GM18909 (cell line): ENCODE data around the gene PUSL1.
"Not testable (repeated sequence)": the region's sequence is repeated elsewhere in the genome, so short reads cannot be mapped to it uniquely, and the experiment has no call there.

Experiments used
- ATAC-seq: cut with Tn5 transposase; IDR thresholded peaks from one replicate; pipeline ENCODE4 v1.9.1; 2021; ENCODE audit warnings: mild to moderate bottlenecking; ENCODE audit not compliant: unreplicated experiment, poor library complexity

Gene PUSL1

DNA sequence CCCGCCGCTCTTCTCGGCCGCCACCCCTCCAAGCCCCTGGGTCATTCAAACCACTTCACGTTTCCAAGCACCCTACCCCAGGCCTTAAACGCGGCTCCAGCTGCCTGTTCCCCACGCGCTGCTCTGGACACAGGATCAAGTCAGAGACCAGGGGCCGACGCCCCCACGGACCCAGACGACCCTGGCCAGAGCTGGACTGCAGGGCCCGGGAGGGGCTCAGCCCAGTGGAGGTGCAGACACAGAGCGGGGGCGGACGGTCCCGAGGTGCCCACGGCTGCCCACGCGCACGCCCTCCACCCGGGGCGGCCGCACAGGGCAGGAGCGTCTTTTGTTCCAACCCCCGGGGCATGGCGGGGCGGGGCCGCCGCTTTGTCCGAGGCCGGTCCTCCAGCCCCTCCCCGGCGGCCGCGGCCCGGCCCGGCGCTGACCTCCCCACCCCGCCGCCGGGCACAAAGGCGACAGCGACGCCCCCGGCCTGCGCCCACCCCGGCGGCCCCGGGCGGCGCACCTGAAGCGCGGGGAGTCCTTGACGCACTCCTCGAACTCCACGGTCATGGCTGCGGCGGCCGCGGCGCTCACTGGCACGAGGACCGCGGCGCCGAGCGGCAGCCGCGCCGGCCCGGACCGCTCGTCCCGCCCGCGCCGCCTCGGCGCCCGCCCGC, 1.0 kb upstream of the PUSL1 start:
- peak; percentile 8 for ATAC-seq

DNA sequence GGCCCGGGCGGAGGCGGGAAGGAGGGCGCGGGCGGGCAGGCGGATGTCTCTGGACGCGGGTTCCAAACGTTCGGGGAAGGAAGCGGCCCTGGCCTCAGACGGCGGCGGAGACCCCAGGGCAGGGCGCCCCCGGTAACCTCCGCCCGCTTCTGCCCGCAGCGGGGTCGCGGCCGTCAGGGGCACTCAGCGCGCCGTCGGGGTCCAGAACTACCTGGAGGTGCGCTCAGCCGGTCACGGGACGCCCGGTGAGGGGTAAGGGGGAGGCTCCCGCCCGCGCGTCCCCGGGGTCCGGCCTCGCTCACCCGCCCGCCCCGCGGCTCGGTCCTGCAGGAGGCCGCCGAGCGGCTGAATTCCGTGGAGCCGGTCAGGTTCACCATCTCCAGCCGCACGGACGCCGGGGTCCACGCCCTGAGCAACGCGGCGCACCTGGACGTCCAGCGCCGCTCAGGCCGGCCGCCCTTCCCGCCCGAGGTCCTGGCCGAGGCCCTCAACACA, 406 bp downstream of the PUSL1 start:
- ATAC-seq = peak; percentile 2

DNA sequence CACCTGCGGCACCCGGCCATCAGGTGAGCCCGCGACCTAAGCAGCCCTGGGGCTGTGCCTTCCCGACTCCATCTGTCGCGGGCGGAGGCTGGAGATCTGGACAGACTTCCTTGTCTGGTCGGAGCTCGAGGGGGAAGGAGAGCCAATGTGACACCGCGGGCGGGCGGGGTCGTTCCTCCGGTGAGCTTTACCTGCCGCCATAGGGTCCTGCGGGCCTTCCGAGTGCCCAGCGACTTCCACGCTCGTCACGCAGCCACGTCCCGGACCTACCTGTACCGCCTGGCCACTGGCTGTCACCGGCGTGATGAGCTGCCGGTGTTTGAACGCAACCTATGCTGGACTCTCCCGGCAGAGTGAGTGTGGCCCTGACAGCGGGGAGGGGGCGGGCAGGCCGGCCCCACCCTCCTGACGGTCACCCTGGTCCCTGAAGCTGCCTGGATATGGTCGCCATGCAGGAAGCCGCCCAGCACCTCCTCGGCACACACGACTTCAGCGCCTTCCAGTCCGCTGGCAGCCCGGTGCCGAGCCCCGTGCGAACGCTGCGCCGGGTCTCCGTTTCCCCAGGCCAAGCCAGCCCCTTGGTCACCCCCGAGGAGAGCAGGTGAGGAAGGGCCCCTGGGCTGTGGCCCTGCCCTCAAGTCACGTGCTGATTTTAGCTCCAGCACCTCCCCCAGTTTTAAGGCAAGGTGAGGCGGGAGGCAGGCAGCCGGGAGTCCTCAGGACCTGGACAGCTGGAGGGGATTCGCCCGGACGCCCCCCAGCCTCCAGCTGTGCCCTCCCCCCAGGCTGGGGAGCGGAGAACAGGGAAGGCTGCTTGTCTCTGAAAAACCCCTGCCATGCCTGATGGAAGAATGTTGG, 1.1 kb downstream of the PUSL1 start:
- no peak for ATAC-seq

DNA sequence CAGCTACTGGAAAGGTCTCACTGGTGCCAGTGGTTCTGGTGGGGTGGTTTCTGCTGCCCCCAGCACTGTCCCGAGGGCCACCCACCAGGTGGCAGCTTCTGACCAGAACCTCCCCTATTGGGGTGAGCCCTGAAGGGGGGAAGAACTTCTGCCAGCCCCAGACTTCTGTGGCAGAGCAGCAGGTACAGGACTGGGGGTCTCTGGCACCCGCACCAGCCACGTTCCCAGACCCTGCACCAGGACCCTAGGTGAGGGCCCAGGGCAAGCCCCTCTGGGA, 1.6 kb downstream of the PUSL1 start:
- ATAC-seq = no peak

DNA sequence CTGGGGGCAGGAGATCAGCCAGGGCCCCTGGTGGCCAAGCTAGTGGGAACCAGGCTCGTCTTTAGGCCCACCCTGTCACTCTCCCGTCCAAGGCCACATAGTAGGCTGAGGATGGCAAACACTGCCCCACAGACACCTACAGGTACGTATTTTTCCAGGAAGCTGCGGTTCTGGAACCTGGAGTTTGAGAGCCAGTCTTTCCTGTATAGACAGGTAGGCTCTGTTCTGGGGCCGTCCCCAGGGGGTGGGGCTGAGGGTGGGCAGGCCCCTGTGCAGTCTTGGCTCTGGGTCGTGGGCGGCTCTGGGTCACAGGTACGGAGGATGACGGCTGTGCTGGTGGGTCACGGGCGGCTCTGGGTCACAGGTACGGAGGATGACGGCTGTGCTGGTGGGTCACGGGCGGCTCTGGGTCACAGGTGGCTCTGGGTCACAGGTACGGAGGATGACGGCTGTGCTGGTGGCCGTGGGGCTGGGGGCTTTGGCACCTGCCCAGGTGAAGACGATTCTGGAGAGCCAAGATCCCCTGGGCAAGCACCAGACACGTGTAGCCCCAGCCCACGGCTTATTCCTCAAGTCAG, 2.2 kb downstream of the PUSL1 start:
- ATAC-seq = no peak

DNA sequence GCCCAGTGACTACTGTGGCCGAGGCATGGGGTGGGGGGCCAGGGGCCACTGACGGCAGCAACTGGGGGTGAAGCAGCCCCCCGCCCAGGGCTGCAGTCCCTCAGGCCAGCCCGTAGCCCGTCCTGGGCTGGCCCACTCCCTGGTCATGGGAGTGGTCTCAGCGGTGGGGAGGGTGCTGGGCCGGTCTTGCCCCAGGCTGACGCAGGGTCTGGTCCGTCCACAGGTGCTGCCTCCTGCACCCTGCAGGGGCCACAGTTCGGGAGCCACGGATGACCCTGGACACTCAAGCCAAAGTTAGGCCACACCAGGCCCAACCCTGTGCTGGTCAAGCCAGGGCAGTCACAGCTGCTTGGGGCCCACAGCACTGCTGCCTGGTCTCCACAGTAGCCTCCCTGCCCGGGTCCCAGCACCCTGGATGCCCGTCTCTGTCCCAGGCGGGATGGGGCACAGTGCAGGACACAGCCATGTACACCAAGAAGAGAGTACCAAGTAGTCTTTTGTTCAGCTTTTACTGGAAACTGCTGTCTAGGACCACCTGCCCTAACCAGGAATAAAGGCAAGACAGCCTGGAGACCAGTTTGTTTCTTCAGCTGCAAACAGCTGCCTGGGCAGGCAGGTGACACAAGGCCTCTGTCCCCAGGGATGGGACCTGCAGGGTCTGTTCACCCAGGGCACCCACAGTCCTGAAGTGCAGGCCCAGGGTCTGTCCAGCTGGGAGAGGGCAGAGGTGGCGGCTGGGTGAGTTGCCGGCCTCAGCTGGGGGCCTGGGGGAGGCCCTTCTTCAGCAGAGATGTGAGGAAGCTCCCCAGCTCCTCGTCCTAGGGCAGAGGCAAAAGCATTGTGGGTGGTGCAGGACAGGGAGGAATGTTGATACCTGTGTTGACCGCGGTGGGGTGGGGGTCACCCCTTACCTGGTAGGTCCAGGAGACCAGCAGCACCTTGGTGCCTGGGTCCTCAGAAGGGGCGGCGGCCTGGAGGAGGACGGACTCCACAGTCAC, 3.0 kb downstream of the PUSL1 start:
- no peak for ATAC-seq

DNA sequence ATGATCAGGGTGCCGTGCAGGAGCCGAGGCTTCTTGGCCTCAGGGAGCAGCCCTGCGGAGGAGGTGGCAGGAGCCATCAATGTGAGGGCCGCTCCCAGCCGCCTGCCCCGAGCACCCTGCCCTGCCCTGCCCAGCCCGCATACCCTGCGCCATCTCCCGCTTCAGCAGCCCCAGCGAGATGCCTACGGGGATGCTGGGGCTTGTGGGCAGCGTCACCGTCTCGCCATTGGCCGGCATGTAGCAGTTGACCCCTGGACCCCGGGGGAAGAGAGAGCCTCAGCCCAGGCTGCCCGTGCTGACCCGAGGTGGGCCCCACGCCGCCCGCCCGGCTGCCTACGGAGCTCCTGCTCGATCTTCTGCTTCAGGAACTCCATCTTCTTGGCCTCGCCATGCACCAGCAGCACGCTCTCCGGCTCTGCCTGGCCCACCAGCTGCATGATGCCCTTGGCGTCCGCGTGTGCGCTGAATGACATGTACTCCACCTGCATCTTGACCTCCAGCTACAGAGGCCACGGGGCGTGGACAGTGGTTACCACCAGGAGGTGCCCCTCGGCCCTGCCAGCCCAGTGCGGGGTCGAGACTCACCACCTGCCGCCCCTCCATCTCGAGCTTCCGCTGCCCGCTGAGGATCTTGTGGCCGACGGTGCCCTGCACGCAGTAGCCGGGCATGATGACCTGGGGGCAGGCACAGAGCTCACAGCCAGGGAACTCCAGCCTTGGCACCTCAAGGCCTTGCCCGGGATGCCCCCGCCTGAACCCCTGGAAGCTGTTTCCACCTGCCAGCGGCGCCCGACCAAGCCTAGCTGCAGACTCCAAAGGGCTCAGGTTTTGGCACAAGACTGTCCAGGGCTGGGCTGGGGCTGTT, 4.3 kb downstream of the PUSL1 start:
- no peak for ATAC-seq

DNA sequence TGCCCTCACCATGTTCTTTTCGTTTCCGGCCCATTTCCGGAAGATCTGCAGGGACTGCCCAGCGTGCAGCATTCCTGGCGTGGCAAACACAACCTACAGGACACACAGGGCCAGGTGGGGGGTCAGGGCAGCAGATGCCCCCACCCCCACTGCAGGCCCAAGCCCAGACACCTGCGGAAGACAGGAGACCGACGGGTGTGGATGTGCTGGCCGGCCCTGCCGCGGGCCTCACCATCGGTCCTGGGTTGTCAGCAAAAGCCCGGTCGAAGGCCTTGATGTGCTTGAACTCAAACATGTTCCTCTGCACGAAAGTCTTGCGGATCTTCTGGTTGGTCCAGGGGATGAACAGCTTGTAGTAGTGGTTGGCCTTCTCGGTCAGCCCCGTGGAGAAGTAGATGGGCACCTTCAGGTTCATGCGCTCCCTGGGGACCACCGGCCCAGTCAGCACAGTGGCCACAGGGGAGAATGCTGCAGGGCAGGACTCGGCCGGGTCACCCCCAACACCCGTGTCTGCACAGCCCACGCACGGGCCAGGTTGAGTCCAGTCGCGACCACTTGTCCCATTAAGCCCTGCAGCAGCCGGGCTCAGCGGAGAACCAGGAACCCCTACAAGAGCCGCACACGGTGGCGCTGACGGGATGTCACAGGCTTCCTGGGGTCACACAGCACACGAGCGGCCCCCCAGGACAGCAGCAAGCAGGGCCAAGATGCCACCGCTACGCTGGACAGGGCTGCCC, 5.3 kb downstream of the PUSL1 start:
- ATAC-seq = no peak

DNA sequence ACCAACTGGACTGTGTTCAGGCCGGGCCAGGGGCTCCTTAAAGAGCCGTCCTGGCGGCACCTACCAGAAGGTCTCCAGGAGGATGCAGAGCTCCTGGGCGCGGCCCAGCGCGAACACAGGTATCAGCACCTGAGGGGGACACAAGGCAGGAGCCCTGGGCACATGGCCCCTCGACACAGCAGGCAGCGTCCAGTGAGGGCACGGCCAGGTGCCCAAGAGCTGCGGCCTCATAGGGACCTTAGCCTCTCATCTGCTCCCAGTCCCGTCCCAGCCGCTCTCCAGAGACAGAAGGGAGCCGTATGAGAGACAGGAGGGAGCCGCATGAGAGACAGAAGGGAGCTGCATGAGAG, 5.8 kb downstream of the PUSL1 start:
- ATAC-seq = no peak

DNA sequence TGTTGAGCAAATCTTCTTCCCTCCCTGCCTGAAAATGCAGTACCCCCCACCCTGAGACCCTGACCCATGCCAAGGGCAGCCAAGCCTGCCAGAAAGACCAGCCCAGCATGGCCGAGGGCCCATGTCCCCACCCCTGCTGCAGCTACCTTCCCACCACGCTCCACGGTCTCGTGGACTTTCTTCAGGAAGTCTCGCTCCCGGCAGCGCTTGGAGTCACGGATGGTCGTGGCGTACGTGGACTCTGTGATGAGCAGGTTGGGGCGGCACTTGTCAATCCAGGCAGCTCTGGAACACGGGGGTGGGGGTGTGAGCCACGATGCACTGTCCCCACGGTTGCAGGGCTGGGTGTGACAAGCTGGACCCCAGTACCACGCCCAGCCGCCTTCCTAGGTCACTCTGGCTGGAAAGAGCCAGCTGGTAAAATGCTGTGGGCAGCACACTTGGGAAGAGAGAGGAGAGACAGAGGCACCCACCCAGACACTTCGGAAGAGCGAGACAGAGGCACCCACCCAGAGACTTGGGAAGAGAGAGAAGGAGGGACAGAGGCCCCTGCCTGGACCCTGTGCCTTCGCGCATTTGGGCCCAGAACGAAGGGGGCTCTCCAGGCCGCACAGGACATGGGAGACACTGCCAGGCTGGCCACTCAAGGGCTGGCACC, 6.4 kb downstream of the PUSL1 start:
- ATAC-seq = no peak

DNA sequence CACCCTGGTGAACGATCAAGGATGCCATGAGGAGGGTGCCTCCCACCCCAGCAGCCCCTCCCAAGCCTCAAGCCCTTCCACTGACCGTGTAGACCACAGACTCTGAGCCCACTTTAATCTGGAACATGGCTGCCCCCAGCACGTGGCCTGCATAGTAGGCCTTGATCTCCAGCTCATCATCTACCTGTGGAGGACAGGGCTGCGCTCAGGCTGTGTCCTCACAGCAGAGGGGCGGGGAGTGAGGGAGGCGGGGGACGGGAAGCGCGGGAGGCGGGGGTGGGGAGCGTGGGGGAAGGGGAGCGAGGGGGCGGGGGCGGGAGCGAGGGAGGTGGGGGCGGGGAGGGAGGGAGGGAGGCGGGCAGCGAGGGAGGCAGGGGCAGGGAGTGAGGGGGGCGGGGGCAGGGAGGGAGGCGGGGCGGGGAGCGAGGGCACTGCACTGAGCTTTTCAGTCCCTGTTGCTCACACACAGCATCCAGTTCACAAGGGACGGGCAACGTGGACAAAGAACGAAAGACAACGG, 7.1 kb downstream of the PUSL1 start:
- no peak for ATAC-seq

DNA sequence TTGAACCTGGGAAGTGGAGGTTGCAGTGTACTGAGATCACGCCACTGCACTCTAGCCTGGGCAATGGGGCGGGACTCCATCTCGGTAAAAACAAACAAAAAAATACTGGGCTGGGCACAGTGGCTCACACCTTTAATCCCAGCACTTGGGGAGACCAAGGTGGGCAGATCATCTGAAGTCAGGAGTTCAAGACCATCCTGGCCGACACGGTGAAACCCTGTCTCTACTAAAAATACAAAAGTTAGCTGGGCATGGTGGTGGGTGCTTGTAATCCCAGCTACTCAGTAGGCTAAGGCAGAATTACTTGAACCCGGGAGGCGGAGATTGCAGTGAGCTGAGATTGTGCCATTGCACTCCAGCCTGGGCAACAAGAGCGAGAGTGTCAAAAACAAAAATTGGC, 7.8 kb downstream of the PUSL1 start:
- ATAC-seq = not testable (repeated sequence)

DNA sequence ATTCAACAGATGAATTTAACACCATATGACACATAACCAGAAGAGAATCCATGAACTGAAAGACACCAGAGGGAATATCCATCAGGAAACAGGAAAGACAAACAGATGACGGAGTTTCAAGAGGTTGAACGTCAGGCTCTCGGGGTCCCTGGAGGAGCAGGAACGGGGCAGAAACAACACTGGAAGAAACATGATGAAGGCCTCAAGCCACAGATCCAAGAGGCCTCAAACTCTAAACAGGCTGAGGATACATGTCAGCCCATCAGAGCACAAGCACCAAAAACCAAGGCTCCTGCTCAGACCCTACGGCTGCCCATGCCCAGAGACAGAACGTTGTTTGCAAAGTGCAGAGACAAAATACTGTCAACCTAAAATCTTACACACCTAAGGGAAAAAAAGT, 9.0 kb downstream of the PUSL1 start:
- no peak for ATAC-seq

DNA sequence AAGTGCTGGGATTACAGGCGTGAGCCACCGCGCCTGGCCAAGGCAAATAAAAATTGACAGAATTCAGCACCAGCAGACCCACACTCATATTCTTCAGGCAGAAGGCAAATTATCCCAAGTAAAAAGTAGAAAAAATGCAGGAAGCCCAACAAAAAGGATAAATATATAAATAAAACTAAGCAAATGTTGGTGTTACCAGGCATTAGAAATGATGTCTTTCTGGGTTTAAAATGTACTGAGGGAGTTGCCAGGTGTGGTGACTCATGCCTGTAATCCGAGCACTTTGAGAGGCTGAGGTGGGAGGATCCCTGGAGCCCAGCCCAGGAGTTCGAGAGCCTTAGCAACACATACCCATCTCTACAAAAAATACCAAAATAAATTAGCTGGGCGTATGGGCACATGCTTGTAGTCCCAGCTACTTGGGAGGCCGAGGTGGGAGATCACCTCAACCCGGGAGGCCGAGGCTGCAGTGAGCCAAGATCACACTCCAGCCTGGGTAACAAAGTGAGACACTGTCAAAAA, 9.8 kb downstream of the PUSL1 start:
- ATAC-seq = no peak

DNA sequence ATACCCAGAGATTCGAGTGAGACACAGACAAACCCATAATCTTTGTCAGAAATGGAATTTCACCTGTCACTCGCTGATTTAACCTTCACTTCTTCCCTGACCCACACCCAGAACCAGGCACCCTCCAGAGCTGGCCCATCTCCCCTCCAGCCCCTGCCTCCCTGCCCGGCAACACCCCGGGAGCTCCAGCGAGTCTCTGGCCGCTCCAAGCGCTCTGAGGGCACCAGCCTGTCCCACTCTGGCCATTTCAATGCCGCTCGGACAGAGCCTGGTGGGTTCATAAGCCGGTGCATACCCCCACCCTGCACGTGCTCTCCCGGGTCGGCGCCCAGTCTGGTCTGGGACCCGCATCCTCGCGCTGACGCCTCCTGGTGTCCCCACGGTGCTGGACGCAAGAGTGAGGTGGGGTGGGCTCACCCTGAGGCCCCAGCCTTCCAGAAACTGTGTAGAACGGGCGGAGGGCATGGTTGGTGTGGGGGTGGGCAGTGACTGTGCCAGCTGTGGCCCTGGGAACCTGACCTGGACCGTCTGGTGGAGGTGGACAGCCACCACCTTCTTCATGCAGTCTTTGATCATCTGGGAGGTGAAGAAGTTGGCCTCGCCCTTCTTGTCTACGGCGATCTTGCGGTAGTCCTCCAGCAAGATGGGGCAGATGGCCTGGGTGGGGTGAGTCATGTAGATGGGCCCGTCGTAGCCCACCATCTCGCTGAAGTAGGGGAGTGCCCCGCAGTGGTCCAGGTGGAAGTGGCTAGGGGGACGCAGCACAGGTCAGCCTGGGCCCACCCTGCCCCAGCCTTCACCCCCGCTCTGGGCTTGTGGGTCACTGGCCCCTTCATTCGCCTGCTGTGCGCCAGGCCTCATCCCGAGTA, 10.6 kb downstream of the PUSL1 start:
- no peak for ATAC-seq

DNA sequence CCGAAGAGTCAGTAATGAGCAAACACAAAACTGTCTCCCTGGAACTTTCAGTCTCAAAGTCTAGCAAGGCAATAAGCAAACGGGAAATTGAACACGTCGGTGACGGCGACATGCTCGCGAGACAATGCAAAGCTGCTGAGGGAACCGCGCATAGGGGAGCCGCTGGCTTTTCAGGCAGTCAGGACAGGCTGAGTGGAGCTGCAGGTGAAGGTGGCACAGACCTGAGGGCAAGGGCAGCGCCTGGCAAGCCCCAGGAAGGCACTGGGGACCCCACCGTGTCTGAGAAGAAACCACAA, 11.2 kb downstream of the PUSL1 start:
- no peak for ATAC-seq
